Epithelial cell of esophagus (primary cell): ENCODE data around the gene APEX1.

Experiments
- DNase-seq: peaks from one replicate; pipeline ENCODE4 v3.0.0; 2010; ENCODE audit warnings: low read depth
- H3K4me3 ChIP-seq: 2 replicates; pipeline ENCODE4 v1.5.1; 2011; ENCODE audit warnings: mild to moderate bottlenecking, low read length, control low read depth
- TF ChIP-seq, protein P1 (sequence below): IDR thresholded peaks from 2 replicates; pipeline ENCODE4 v1.5.1; 2011; ENCODE audit warnings: low read depth, mild to moderate bottlenecking, low read length, control low read depth, inconsistent platforms; ENCODE audit not compliant: insufficient read depth; ENCODE audit errors: missing control alignments

Gene APEX1

DNA sequence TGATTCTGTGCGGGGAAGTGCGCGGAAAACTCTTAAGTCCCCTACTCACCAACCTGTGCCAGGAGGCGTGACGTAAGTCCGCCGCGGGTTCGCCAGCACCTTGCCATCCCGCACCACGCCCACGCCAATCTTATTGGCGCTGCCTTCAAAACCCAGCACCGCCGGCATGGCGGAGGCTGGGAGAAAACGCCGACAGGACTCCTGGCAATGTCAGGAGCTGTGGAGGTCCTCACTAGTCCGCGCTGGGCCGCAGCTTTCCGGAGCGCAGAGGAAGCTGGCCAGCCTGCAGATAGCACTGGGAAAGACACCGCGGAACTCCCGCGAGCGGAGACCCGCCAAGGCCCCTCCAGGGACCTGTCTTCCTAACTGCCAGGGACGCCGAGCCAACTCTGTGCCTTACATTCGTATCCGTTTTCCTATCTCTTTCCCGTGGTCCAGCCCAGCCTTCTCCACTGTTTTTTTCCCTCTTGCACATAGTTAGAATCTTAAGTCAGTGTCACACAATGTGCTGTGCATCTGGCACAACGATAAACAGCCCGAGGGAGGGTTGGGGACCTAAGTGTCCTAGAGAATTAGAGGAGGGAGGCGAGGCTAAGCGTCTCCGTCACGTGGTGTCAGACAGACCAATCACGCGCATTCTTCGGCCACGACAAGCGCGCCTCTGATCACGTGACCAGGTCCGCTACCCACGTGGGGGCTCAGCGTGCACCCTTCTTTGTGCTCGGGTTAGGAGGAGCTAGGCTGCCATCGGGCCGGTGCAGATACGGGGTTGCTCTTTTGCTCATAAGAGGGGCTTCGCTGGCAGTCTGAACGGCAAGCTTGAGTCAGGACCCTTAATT, at the start of gene APEX1, which contains the start of gene OSGEP:
Gene APEX1 (plus strand): TSS at position 711 of the 839 bp plus-strand sequence. CDS start 420 bp downstream, outside the sequence.
Gene OSGEP (minus strand): TSS at position 297 of the 839 bp plus-strand sequence. CDS start 129 bp downstream, at position 168.
- H3K4me3 ChIP-seq, result peak within 1 kb of the TSS; percentile 96

DNA sequence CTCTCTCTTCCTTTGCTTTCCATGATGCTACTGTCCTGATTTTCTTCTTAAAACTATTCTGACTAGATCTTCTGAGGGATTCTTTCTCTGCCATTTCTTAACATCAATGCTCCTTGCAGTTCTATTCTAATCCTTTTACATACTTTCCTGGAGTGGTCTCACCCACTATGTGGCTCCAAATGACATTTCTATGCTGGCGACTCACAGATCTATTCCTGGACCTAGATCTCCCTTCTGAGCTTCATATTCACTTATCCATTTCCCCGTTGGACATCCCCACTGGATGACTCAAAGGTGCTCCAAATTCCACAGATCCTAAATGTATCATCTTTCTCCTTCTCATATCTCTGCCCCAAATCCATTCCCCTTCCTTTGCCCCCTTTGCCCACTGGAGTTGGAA, 45.8 kb upstream of the APEX1 start:
- no peak overlapping the region for H3K4me3 ChIP-seq
- TF ChIP-seq, protein P1, sequence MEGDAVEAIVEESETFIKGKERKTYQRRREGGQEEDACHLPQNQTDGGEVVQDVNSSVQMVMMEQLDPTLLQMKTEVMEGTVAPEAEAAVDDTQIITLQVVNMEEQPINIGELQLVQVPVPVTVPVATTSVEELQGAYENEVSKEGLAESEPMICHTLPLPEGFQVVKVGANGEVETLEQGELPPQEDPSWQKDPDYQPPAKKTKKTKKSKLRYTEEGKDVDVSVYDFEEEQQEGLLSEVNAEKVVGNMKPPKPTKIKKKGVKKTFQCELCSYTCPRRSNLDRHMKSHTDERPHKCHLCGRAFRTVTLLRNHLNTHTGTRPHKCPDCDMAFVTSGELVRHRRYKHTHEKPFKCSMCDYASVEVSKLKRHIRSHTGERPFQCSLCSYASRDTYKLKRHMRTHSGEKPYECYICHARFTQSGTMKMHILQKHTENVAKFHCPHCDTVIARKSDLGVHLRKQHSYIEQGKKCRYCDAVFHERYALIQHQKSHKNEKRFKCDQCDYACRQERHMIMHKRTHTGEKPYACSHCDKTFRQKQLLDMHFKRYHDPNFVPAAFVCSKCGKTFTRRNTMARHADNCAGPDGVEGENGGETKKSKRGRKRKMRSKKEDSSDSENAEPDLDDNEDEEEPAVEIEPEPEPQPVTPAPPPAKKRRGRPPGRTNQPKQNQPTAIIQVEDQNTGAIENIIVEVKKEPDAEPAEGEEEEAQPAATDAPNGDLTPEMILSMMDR, result no peak
- DNase-seq, result no peak

More for the DNA sequence above, at the start of gene APEX1, which contains the start of gene OSGEP:
- TF ChIP-seq, protein P1, result no peak
- peak; percentile 99 for DNase-seq

DNA sequence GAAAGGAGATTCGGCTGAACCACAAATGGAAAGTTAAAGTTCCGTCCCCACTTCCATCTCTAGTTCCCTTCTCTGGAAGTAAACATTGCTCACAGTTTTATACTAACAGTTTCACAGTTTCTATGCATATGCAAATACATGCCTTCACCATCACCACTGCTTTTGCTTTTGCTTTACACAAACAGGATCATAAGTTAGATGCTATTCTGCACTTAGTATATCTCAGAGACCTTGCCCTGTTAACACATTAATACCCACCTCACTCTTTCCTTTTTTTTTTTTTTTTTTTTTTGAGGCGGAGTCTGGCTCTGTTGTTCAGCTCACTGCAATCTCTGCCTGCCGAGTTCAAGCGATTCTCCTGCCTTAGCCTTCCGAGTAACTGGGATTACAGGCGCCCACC, 42.6 kb upstream of the APEX1 start:
- DNase-seq, result no peak
- TF ChIP-seq, protein P1, result no peak
- peak overlapping the region; percentile 86 for H3K4me3 ChIP-seq

DNA sequence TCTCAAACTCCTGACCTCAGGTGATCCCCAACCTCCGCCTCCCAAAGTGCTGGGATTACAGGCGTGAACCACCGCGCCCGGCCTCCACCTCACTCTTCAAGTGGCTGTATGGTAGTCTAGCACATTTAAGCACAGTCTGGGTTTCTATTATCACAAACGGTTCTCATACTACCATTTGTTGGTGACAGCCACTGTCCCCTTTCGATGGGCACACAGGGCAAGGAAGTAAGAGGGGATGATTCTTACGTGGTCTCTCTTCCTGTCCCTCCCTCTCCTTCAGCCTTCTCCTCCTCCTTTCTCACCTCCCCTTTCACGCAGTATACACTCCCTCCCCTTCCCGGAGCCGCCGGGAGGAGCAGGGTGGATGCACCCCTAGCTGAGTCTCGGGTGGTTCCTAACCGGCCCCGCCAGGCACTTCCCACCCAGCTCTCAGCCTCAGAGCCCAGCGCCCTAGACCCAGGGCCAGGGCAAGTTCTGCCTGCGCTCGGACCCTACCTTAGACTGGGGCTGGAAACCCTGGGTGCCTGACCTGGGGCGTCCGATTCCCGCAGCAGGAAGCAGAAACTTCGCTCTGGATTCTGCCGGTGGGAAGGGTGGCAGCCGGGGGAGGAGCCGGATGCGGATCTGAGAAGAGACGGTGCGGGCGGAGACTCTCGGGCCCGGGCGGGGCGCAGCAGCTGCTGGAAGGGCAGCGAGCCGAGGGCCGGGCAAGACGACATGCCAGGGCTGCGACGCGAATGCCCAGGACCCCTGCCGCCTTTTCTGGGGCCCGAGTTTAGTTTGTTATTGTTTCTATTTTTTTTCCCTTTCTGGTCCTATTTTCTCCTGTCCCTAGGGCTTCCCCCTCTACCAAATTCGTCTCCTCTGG, 41.9 kb upstream of the APEX1 start, which contains the start of gene TEP1:
Gene TEP1 (minus strand): TSS at position 626 of the 868 bp plus-strand sequence. CDS start 5,062 bp downstream, outside the sequence.
- peak; percentile 90 for DNase-seq
- TF ChIP-seq, protein P1, result no peak
- H3K4me3 ChIP-seq, result peak within 1 kb of the TSS; percentile 86

DNA sequence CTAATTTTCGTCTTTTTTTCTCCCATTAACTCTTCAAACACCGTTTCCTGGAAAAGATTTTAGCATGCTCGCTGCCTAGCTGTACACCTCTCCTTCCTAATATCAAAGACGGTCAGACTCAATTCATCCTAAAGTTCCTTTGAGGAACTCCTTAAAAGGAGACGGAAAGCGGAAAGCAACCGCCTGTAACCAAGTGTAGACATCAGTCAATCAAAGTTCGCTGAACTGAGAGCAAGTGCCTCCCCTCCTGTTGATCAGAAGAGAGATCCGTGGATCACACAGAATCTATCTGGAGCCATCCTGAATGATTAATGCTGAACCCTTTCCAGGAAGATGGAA, 41.3 kb upstream of the APEX1 start:
- TF ChIP-seq, protein P1, result no peak
- no peak for DNase-seq
- H3K4me3 ChIP-seq, result peak overlapping the region; percentile 86

DNA sequence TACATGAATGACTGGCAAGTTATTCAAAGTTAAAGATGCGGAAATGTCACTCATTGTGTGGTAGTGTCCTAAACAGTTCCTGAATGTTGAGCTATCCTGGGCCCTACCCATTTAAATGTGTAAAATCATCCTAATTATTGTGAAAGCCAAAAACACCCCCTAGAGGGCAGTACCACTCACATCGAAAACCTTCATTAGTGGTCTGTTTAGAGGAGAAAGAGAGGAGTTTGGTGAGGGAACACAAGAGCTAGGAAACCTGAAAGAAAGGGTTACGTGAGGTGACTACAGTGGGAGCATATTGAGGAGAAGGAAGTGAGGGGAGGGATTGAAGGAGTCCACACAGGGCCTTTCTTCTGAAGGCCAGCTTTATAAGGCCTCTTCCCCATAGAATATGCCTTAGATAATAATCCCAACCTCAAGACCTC, 39.2 kb upstream of the APEX1 start:
- TF ChIP-seq, protein P1, result peak; percentile 62
- DNase-seq, result peak; percentile 55

More for the DNA sequence above, 39.2 kb upstream of the APEX1 start:
- H3K4me3 ChIP-seq, result no peak overlapping the region
